ENCODE results near the gene RNF26.

Gene RNF26

GRCh38 chr11:119342362-119343130 lies 8.2 kb downstream of the RNF26 start:
- TF ChIP-seq CTCF (IDR thresholded peaks at IDR 0.05; ENCODE audit: low read depth, low read length): no peak
- no peak overlapping the region for H3K4me3 ChIP-seq (replicated peaks in 1 of 2; ENCODE audit: low read depth in 2 of 2, low read length in 2 of 2)

GRCh38 chr11:119343726-119344125 lies 9.4 kb downstream of the RNF26 start:
- no peak for DNase-seq (ENCODE audit: low read depth in 2 of 2)
- H3K4me3 ChIP-seq (replicated peaks in 1 of 2; ENCODE audit: low read depth in 2 of 2, low read length in 2 of 2): no peak overlapping the region
- TF ChIP-seq CTCF (IDR thresholded peaks at IDR 0.05; ENCODE audit: low read depth, low read length): no peak

More at GRCh38 chr11:119342362-119343130, 8.2 kb downstream of the RNF26 start:
- DNase-seq (ENCODE audit: low read depth in 2 of 2): no peak

GRCh38 chr11:119344291-119345010 lies 10.1 kb downstream of the RNF26 start:
- H3K4me3 ChIP-seq (replicated peaks in 1 of 2; ENCODE audit: low read depth in 2 of 2, low read length in 2 of 2): no peak overlapping the region
- DNase-seq (ENCODE audit: low read depth in 2 of 2): no peak
- no peak for TF ChIP-seq CTCF (IDR thresholded peaks at IDR 0.05; ENCODE audit: low read depth, low read length)

GRCh38 chr11:119345685-119346084 lies 11.4 kb downstream of the RNF26 start:
- no peak for DNase-seq (ENCODE audit: low read depth in 2 of 2)
- TF ChIP-seq CTCF (IDR thresholded peaks at IDR 0.05; ENCODE audit: low read depth, low read length): no peak
- no peak overlapping the region for H3K4me3 ChIP-seq (replicated peaks in 1 of 2; ENCODE audit: low read depth in 2 of 2, low read length in 2 of 2)

- TF ChIP-seq CTCF (IDR thresholded peaks at IDR 0.05; ENCODE audit: low read depth, low read length): no peak
- no peak for DNase-seq (ENCODE audit: low read depth in 2 of 2)
- no peak within 1 kb of the TSS for H3K4me3 ChIP-seq (replicated peaks in 1 of 2; ENCODE audit: low read depth in 2 of 2, low read length in 2 of 2)
Measured at GRCh38 chr11:119346605-119347004, 12.3 kb downstream of the RNF26 start, which contains the start of gene MFRP. MFRP (minus strand) TSS chr11:119346705; CDS start chr11:119346513, 192 bp downstream.

- no peak for TF ChIP-seq CTCF (IDR thresholded peaks at IDR 0.05; ENCODE audit: low read depth, low read length)
- H3K4me3 ChIP-seq (replicated peaks in 1 of 2; ENCODE audit: low read depth in 2 of 2, low read length in 2 of 2): no peak overlapping the region
- DNase-seq (ENCODE audit: low read depth in 2 of 2): no peak
Measured at GRCh38 chr11:119347242-119347641, 12.9 kb downstream of the RNF26 start.
